Prostate gland (tissue), 2 donors: ENCODE results near the gene BCR.

Experiments
- POLR2AphosphoS5 ChIP-seq: sonication (generic); formaldehyde crosslinking; IDR thresholded peaks from one replicate; pipeline ENCODE4 v1.6.1; 2017; ENCODE audit warnings: antibody characterized with exemption
- TF ChIP-seq, protein P1 (sequence below), 4 experiments: fragments of 200-600 bp in 2 of 4; fragments of 450-650 bp in 2 of 4; sonication (generic) in 2 of 4; IDR thresholded peaks; 1 replicate in 3 of 4; 2 replicates in 1 of 4; pipeline ENCODE4 v1.5.1; 2016 to 2019; ENCODE audit warnings: antibody characterized with exemption in 4 of 4, mild to moderate bottlenecking in 2 of 4, moderate library complexity in 2 of 4

DNA sequence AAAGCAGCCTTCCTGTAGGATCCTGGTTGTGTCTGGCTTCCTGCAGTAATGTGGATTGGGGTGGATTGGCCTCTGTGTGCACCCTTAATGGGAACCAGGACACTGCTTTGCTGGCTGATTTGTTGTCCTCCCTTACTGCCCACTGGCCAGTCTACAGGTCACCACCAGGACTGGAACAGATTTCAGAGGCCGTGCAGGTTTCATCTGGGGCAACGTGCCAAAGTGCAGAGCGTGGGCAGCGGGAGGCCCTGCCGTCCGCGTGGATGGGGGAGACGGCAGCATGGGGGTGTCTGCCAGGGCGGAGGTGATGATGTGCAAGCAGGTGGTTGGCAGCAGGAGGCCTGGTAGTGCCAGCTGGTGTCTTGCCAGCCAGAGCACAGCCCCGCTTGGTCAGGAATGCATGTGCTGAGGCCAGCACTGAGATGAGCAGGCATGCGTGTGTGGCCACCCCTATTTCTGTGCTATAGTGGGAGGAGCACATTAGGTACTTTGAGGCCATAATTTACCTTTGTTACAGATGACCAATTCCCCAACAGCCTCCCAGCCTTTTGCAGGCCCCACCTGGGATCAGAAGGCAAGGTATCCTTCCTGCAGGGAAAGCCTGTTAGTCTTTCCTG lies 24.3 kb downstream of the BCR start:
- TF ChIP-seq, protein P1, sequence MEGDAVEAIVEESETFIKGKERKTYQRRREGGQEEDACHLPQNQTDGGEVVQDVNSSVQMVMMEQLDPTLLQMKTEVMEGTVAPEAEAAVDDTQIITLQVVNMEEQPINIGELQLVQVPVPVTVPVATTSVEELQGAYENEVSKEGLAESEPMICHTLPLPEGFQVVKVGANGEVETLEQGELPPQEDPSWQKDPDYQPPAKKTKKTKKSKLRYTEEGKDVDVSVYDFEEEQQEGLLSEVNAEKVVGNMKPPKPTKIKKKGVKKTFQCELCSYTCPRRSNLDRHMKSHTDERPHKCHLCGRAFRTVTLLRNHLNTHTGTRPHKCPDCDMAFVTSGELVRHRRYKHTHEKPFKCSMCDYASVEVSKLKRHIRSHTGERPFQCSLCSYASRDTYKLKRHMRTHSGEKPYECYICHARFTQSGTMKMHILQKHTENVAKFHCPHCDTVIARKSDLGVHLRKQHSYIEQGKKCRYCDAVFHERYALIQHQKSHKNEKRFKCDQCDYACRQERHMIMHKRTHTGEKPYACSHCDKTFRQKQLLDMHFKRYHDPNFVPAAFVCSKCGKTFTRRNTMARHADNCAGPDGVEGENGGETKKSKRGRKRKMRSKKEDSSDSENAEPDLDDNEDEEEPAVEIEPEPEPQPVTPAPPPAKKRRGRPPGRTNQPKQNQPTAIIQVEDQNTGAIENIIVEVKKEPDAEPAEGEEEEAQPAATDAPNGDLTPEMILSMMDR (IDR thresholded peaks at IDR 0.05) = no peak
- TF ChIP-seq POLR2AphosphoS5 = no peak
